Measurements from ENCODE around the gene GIPC1.
"Not testable (repeated sequence)": the region's sequence is repeated elsewhere in the genome, so short reads cannot be mapped to it uniquely, and the experiment has no call there.

GIPC1 gene

DNA sequence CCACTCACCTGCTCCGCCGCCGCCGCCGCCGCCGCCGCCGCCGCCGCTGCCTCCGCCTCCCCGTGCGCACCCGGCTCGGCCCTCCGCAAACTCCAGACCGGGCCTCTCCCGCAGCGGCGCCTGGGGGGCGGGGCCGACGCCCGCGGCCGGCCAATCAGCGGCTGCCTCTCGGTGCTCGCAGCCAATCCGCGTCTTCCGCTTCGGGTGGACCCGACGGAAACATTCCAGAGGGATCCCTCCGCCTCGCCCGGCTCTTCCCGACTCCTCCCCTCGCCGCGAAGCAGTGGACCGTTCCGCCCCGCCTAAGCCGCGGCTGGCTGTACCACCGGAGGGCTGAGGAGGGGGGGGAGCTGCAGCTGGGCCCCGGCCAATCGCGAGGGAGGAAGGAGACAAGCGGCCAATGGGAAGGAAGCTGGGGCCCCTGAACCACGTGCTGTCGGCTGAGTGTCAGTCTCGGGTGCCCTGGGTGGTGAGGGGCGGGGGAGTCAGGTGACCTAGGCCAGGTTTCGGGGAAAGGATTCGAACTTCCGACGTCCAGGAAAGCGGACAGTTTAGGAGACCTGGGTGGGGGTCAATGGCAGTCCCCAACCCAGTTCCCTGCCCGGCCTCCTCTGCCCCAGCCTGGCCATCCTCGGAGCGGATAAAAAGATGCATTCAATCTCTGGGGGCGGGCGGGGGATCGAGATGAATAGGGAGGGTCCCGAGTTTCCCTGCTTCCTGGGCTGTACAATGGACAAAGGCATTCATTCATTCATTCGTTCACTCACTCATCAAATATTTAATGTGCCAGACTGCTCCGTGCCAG, at the start of gene GIPC1:
Gene GIPC1 (minus strand): TSS at position 99 of the 805 bp plus-strand sequence. CDS start 13,151 bp downstream, outside the sequence.
- DNase-seq = peak; percentile 92 to 97

- no peak for DNase-seq
Observed at GRCh38 chr19:14545716-14546082, 49.8 kb upstream of the GIPC1 start.

DNA sequence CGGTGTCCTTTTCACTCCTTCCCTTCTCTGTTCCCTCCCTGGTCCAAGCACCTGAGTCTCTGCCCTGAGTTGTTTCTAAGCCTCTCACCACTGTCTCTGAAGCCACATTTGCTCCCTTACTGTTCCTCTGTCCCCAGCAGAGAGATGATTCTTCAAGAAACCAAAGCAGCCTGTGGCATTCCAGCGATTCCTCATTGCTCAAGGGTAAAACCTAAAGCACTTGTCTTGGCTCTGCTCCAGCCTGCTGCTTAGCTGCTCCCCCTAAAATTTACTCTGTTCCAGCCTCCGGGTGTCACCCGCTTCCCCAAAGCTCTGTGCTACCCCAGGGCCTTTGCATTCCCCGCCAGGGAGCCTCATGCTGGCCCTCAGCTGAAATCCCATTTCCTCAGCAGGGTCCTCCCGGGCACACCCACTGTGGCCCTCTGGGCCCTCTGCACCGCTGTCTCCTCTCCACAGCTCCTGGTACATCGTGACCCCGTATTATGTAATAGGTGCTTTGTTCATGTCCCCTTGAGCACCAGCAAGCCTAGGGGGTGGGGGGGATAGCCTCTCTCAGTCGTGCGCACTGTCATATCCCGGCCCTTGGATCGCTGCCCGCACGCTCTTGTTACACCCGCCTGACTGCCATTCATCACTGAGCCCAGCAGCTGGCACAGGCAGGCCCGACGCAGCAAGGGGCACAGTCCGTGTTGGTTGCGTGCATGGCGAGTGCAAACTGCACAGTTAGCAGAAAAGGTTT, 49.2 kb upstream of the GIPC1 start:
- no peak for DNase-seq

- DNase-seq = no peak
Observed at GRCh38 chr19:14544047-14544446, 48.1 kb upstream of the GIPC1 start.

DNA sequence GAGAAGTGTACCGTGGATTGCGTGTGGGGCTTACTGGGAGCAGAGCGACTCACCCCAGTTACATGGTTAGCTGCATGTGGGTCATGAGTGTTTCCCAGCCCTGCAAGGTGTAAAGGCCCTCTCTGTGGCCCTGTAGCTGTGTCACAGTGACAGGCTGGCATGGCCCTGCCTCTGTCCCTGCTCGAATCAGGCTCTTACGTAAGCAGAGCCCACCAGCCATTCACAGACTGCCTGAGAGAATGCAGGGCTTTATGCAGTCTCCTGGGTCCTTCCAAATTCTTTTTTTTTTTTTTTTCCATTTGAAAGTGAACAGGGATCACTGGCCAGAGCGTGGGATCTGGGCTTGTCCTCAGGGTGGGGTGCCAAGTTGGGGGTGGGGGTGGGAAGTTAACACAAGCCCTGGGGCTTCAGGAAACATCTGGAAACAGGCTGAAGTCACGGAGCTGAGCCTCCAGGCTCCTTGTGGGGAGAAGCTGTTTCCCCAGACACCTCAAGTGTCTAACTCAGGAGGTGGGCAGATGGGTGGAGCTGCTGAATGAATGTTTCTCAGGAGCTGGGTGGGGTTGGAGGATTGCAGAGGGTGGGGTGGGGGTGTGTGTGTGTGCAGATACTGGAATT, 46.9 kb upstream of the GIPC1 start:
- no peak for DNase-seq

GRCh38 chr19:14541979-14542378, 46.1 kb upstream of the GIPC1 start:
- not testable (repeated sequence) for DNase-seq

GRCh38 chr19:14540741-14541525, 45.0 kb upstream of the GIPC1 start:
- DNase-seq = no peak

- DNase-seq = peak in 1 of 2 experiments; percentile 49
Observed at GRCh38 chr19:14536926-14537692, 41.2 kb upstream of the GIPC1 start.

GRCh38 chr19:14533450-14533849, 37.5 kb upstream of the GIPC1 start:
- no peak for DNase-seq

DNA sequence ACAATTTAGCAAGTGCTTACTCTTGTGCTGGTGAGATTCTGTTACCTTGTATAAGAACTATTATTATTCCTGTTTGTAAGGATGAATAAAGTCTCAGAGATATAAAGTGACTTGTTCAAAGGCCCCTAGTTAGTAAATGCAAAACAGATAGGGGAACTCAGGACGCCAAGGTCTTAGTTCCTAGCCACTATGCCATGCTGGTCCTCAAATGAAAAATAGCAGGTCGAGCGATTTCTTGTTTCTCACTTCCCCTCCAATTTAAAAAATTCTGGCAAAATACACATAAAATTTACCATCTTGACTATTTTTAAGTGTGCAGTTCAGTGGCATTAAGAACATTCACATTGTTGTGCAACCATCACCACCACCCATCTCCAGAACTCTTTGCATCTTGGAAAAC, 34.6 kb upstream of the GIPC1 start:
- no peak for DNase-seq

DNA sequence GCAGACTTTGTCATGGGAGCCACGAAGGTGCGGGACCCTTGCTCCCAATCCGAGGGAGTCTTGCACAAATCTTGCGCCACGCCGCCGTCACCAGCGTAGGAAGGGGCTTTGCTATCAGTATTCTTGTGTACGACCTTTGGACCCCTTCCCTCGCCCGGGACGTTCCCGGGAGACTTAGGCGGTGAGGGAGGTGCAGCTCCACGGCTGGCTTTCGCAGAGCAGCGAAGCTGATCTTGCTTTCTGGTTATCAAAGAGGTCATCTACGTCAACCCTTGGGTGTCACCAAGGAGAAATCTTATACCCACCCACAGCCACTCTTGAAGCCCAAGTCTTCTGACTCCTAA, 34.0 kb upstream of the GIPC1 start:
- DNase-seq = no peak

- DNase-seq = peak; percentile 98
Observed at GRCh38 chr19:14529254-14530004, 33.5 kb upstream of the GIPC1 start, which contains the start of gene TECR. TECR (plus strand) TSS chr19:14529594; CDS start chr19:14529697, 103 bp downstream.

- DNase-seq = no peak
Observed at GRCh38 chr19:14528419-14529253, 32.7 kb upstream of the GIPC1 start.

- DNase-seq = no peak
Observed at GRCh38 chr19:14526423-14526822, 30.5 kb upstream of the GIPC1 start.

GRCh38 chr19:14525729-14526128, 29.8 kb upstream of the GIPC1 start:
- no peak for DNase-seq

GRCh38 chr19:14520543-14520942, 24.6 kb upstream of the GIPC1 start:
- DNase-seq = no peak

GRCh38 chr19:14519860-14520407, 24.0 kb upstream of the GIPC1 start:
- no peak for DNase-seq

DNA sequence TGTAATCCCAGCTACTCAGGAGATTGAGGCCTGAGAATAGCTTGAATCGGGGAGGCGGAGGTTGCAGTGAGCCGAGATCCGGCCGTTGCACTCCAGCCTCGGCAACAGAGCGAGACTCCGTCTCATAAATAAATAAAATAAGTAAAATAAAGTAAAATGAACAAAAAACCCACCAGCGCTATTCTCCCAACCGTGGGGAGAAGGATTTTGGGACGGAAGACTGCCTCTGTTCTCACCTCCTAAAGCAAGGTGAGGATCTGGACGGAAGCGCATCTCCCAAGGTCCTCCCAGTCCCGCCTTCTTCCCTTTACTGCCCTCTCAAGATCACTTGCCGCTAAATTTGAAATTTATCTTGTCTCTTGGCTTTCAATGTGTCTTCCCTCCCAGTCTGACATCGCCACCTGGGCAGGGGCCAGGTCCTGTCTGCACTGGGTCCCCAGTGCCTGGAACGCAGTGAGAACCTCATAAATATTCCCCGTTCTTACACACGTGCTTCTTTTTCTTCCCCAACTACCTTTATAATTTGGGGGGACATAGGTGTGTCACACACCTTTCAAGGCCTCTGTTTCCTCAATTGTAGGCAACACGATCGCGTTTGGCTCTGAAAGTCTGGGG, 23.4 kb upstream of the GIPC1 start:
- DNase-seq = no peak

DNA sequence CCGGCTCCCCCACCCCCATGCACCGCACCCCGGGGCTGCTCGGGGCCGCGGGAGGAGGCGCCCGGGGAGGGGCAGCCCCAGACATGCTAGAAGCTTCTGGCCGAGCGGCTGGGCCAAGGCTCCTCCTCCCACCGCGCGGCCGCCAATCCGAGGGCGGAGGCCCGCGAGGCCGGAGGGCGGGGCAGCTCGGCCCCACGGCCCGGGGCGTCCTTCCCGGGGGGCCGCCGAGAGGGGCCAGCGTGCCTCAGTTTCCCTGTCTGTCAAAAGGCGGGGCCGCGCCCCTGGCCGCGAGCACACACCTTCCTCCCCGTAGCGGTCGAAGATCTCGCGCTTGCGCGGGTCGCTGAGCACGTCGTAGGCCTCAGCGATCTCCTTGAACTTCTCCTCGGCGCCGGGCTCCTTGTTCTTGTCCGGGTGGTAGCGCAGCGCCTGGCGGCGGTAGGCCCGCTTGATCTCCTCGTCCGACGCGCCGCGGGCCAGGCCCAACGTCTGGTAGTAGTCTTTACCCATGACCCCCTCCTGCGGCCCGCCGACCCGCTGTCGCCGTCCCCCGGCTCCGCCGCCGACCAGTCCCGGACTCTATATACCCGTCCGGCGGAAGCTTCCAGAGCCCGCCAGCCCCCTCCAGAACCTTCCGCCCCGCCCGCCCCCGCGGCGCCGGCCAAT, 22.0 kb upstream of the GIPC1 start, which contains the start of gene DNAJB1:
Gene DNAJB1 (minus strand): TSS at position 558 of the 666 bp plus-strand sequence. CDS start 48 bp downstream, at position 510.
- peak; percentile 36 to 57 for DNase-seq
